Measurements from ENCODE around the gene EPHB3.

GRCh38 chr3:184581331-184581855, 19.8 kb downstream of the EPHB3 start:
- no peak for TF ChIP-seq CTCF (IDR thresholded peaks at IDR 0.05)
- TF ChIP-seq POLR2AphosphoS5 (IDR thresholded peaks at IDR 0.05; ENCODE audit: low read depth, low read length) = no peak
- TF ChIP-seq TCF7L2 (IDR thresholded peaks at IDR 0.05; ENCODE audit: low read depth, low read length) = no peak
- no peak for TF ChIP-seq REST (IDR thresholded peaks at IDR 0.05; ENCODE audit: insufficient read depth in 1 of 2, low read depth in 2 of 2, low read length in 1 of 2)

Data from Panc1 (cell line).